Mammary epithelial cell (primary cell): ENCODE results near the gene LRIG3.

ENCODE experiments used
- CTCF ChIP-seq, 2 donors: IDR thresholded peaks in 1 of 2; conservative IDR thresholded peaks in 1 of 2; 2 replicates each; pipeline ENCODE4 v1.5.1; 2011 to 2012; ENCODE audit warnings: inconsistent platforms in 2 of 2, low read length in 2 of 2, mild to moderate bottlenecking in 2 of 2, control low read depth in 1 of 2, low read depth in 1 of 2; ENCODE audit not compliant: insufficient read depth in 1 of 2; ENCODE audit errors: extremely low read depth in 1 of 2
- EZH2 ChIP-seq: IDR thresholded peaks from 2 replicates; pipeline ENCODE4 v1.6.1; 2012; ENCODE audit warnings: low read length, inconsistent platforms, borderline replicate concordance

DNA sequence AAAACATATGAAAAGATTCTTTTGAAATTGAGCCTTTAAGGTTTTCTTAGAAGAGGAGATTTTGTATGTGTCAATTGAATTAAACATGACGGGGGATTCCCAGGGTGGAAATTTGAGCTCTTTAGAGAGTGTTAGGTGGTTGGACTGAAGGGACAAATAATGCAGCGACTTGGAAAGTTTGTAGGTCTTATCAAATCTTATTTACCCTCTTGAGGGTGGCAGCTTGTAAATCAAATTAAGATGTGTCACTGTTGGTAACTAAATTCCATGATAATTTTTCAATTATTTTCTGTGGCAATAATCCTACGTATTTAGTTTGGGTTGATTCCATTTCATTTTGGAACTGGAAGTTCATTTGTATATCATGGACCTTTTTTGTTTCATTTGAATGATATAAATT is 33.7 kb upstream of the LRIG3 start:
- no peak for TF ChIP-seq CTCF (conservative IDR thresholded peaks at IDR 0.05 in 1 of 2, IDR thresholded peaks at IDR 0.05 in 1 of 2; ENCODE audit: extremely low read depth in 1 of 2, insufficient read depth in 1 of 2, low read depth in 1 of 2, low read length in 2 of 2)
- TF ChIP-seq EZH2: no peak
